ENCODE results near the gene LRRC56. TPM values are rescaled to one million over a fixed set of nuclear protein-coding genes. Genes with fewer than 3 reads are reported as not detected.
A peak's percentile ranks its signal among the peaks of the same experiment; 100 is the strongest.

The LRRC56 gene
- total and polyA plus RNA-seq, 2 experiments from 2014 or later = 2.5 to 4.5 TPM

GRCh38 chr11:506995-507726 lies 30.2 kb upstream of the LRRC56 start, which contains the start of gene RNH1:
Gene RNH1, minus strand, starts transcription at chr11:507242. Its CDS starts 5,080 bp downstream, at chr11:502162.
- peaks cover 5% of the 10 kb centered on the region for H3K4me1 ChIP-seq (ENCODE audit: low read depth)
- H3K27ac ChIP-seq = peak within 1 kb of the TSS; percentile 100
- H3K9me3 ChIP-seq (ENCODE audit: low read depth) = no peaks in the 10 kb centered on the region
- no peaks in the 10 kb centered on the region for H3K36me3 ChIP-seq
- H3K27me3 ChIP-seq = no peaks in the 10 kb centered on the region
- no peak for TF ChIP-seq CTCF (IDR thresholded peaks at IDR 0.05; ENCODE audit: low read depth, low read length)
- H3K4me3 ChIP-seq = peak within 1 kb of the TSS; percentile 71
- peak; percentile 98 for DNase-seq (ENCODE audit: low read depth in 1 of 2, low spot score in 1 of 2)

GRCh38 chr11:507727-508515 lies 29.4 kb upstream of the LRRC56 start:
- Histone ChIP-seq H3K4me1 (ENCODE audit: low read depth) (peaks cover 5% of the 10 kb centered on the region), H3K9me3 (ENCODE audit: low read depth) (no peaks in the 10 kb centered on the region), H3K27me3 (no peaks in the 10 kb centered on the region), H3K4me3 (peak overlapping the region; percentile 71), H3K36me3 (no peaks in the 10 kb centered on the region), H3K27ac (peak overlapping the region; percentile 100)
- peak in 1 of 2 donors; percentile 33 for DNase-seq (ENCODE audit: low read depth in 1 of 2, low spot score in 1 of 2)
- no peak for TF ChIP-seq CTCF (IDR thresholded peaks at IDR 0.05; ENCODE audit: low read depth, low read length)

- Histone ChIP-seq H3K27ac (no peak overlapping the region), H3K36me3 (no peaks in the 10 kb centered on the region), H3K27me3 (no peaks in the 10 kb centered on the region), H3K4me3 (no peak overlapping the region), H3K9me3 (ENCODE audit: low read depth) (no peaks in the 10 kb centered on the region), H3K4me1 (ENCODE audit: low read depth) (peaks cover 5% of the 10 kb centered on the region)
- TF ChIP-seq CTCF (IDR thresholded peaks at IDR 0.05; ENCODE audit: low read depth, low read length) = no peak
- no peak for DNase-seq (ENCODE audit: low read depth in 1 of 2, low spot score in 1 of 2)
These were observed 28.4 kb upstream of the LRRC56 start for GRCh38 chr11:508956-509355.

- no peak overlapping the region for H3K27ac ChIP-seq
- H3K27me3 ChIP-seq = no peaks in the 10 kb centered on the region
- no peak overlapping the region for H3K4me3 ChIP-seq
- H3K4me1 ChIP-seq (ENCODE audit: low read depth) = no peaks in the 10 kb centered on the region
- H3K9me3 ChIP-seq (ENCODE audit: low read depth) = no peaks in the 10 kb centered on the region
- no peaks in the 10 kb centered on the region for H3K36me3 ChIP-seq
- TF ChIP-seq CTCF (IDR thresholded peaks at IDR 0.05; ENCODE audit: low read depth, low read length) = no peak
- DNase-seq (ENCODE audit: low read depth in 1 of 2, low spot score in 1 of 2) = no peak
These were observed 24.3 kb upstream of the LRRC56 start for GRCh38 chr11:512761-513595.

- no peak for DNase-seq (ENCODE audit: low read depth in 1 of 2, low spot score in 1 of 2)
- Histone ChIP-seq H3K27ac (no peak overlapping the region), H3K4me1 (ENCODE audit: low read depth) (no peaks in the 10 kb centered on the region), H3K27me3 (no peaks in the 10 kb centered on the region), H3K36me3 (no peaks in the 10 kb centered on the region), H3K4me3 (no peak overlapping the region), H3K9me3 (ENCODE audit: low read depth) (no peaks in the 10 kb centered on the region)
- no peak for TF ChIP-seq CTCF (IDR thresholded peaks at IDR 0.05; ENCODE audit: low read depth, low read length)
These were observed 22.7 kb upstream of the LRRC56 start for GRCh38 chr11:514606-515005.

Data from cardiac muscle cell (in vitro differentiated cells and primary cell).